ENCODE results near the gene CTSA. TPM values are rescaled to one million over a fixed set of nuclear protein-coding genes. Genes with fewer than 3 reads are reported as not detected.

The CTSA gene
- total and polyA plus RNA-seq, 9 of the 15 experiments (the other 6 are each of a cell fraction or from before 2014, with no cell fraction given) = 8.8 to 61.7 (median 28.3) TPM

GRCh38 chr20:45910670-45911485, 19.7 kb downstream of the CTSA start (continued):
- TF ChIP-seq ZFP91 (CRISPR knock-in tag; IDR thresholded peaks at IDR 0.05) (no peak), BDP1 (IDR thresholded peaks at IDR 0.05; ENCODE audit: insufficient read depth, insufficient read length) (no peak), HCFC1 (IDR thresholded peaks at IDR 0.05; ENCODE audit: low read depth, low read length) (no peak), PREB (CRISPR knock-in tag; IDR thresholded peaks at IDR 0.05) (no peak), ZNF140 (CRISPR knock-in tag; IDR thresholded peaks at IDR 0.05) (no peak), E2F6 (IDR thresholded peaks at IDR 0.05; ENCODE audit: borderline replicate concordance in 1 of 2, extremely low read depth in 1 of 2, insufficient read depth in 1 of 2, insufficient read length in 1 of 2, low read depth in 1 of 2, low read length in 1 of 2, poor library complexity in 1 of 2, severe bottlenecking in 1 of 2) (peak in 1 of 2 experiments; percentile 28), ZNF445 (CRISPR knock-in tag; IDR thresholded peaks at IDR 0.05; ENCODE audit: low read depth) (no peak), TEAD2 (tag; IDR thresholded peaks at IDR 0.05) (no peak), MAZ (CRISPR knock-in tag; conservative IDR thresholded peaks at IDR 0.05 in 1 of 2, IDR thresholded peaks at IDR 0.05 in 1 of 2) (peak in 1 of 2 experiments; percentile 42; a peak in 1 of 4 replicates), ATF3 (IDR thresholded peaks at IDR 0.05) (peak; percentile 99), ATF3 (CRISPR knock-in tag; conservative IDR thresholded peaks at IDR 0.05) (peak; percentile 97), ZNF217 (CRISPR knock-in tag; IDR thresholded peaks at IDR 0.05) (no peak), LCOR (CRISPR knock-in tag; IDR thresholded peaks at IDR 0.05) (no peak), TBP (optimal IDR thresholded peaks at IDR 0.05; ENCODE audit: low read depth, low read length) (peak; percentile 89), HNRNPLL (IDR thresholded peaks at IDR 0.05; ENCODE audit: low read depth, low read length, poor library complexity, severe bottlenecking) (no peak), STAG1 (CRISPR knock-in tag; IDR thresholded peaks at IDR 0.05; ENCODE audit: borderline replicate concordance) (no peak), CXXC5 (CRISPR knock-in tag; IDR thresholded peaks at IDR 0.05) (no peak; the same call in 1 of the 2 replicates), HDGF (IDR thresholded peaks at IDR 0.05) (peak; percentile 97), ZNF41 (CRISPR knock-in tag; conservative IDR thresholded peaks at IDR 0.05) (no peak)

Data from K562 (cell line).